Fibroblast of villous mesenchyme (primary cell): ENCODE results near the gene HNRNPU. TPM values are rescaled to one million over a fixed set of nuclear protein-coding genes. Genes with fewer than 3 reads are reported as not detected.

ENCODE experiments used
- DNase-seq: peaks from one replicate; pipeline ENCODE4 v3.0.0-alpha.2; 2010; ENCODE audit warnings: low read depth
- H3K4me3 ChIP-seq: 2 replicates; pipeline ENCODE4 v1.5.1; 2011; ENCODE audit warnings: low read depth, mild to moderate bottlenecking, low read length
- CTCF ChIP-seq: IDR thresholded peaks from 2 replicates; pipeline ENCODE4 v1.5.1; 2012; ENCODE audit warnings: low read depth, mild to moderate bottlenecking, low read length; ENCODE audit not compliant: insufficient read depth
- total RNA-seq: library from RNA; depleted of rRNA; stranded (reverse); fragments of >200 nt; gene quantifications from 2 replicates; pipeline ENCODE4 v1.2.3, GENCODE V29; 2012

HNRNPU gene
- total RNA-seq, 1 donor = 324 TPM

- TF ChIP-seq CTCF = no peak
Observed at GRCh38 chr1:244893836-244894235, 29.5 kb upstream of the HNRNPU start.

GRCh38 chr1:244887281-244887680, 22.9 kb upstream of the HNRNPU start:
- H3K4me3 ChIP-seq = no peak overlapping the region
- DNase-seq = no peak
- TF ChIP-seq CTCF = no peak

More at GRCh38 chr1:244893836-244894235, 29.5 kb upstream of the HNRNPU start:
- H3K4me3 ChIP-seq = no peak overlapping the region
- no peak for DNase-seq

- TF ChIP-seq CTCF = no peak
- no peak for DNase-seq
- H3K4me3 ChIP-seq = no peak overlapping the region
Observed at GRCh38 chr1:244881552-244882280, 17.4 kb upstream of the HNRNPU start.

GRCh38 chr1:244878681-244879080, 14.3 kb upstream of the HNRNPU start:
- H3K4me3 ChIP-seq = no peak overlapping the region
- no peak for DNase-seq
- no peak for TF ChIP-seq CTCF

- no peak overlapping the region for H3K4me3 ChIP-seq
- DNase-seq = no peak
- TF ChIP-seq CTCF = no peak
Observed at GRCh38 chr1:244876228-244876910, 12.0 kb upstream of the HNRNPU start.

GRCh38 chr1:244874974-244875579, 10.7 kb upstream of the HNRNPU start:
- no peak for TF ChIP-seq CTCF
- no peak for DNase-seq
- H3K4me3 ChIP-seq = no peak overlapping the region
